ENCODE measurements around the gene CACNG5.

GRCh38 chr17:66786107-66786506 lies 48.8 kb upstream of the CACNG5 start:
- no peak for TF ChIP-seq POLR2AphosphoS5 (IDR thresholded peaks at IDR 0.05; ENCODE audit: low read depth)
- TF ChIP-seq, protein P1, sequence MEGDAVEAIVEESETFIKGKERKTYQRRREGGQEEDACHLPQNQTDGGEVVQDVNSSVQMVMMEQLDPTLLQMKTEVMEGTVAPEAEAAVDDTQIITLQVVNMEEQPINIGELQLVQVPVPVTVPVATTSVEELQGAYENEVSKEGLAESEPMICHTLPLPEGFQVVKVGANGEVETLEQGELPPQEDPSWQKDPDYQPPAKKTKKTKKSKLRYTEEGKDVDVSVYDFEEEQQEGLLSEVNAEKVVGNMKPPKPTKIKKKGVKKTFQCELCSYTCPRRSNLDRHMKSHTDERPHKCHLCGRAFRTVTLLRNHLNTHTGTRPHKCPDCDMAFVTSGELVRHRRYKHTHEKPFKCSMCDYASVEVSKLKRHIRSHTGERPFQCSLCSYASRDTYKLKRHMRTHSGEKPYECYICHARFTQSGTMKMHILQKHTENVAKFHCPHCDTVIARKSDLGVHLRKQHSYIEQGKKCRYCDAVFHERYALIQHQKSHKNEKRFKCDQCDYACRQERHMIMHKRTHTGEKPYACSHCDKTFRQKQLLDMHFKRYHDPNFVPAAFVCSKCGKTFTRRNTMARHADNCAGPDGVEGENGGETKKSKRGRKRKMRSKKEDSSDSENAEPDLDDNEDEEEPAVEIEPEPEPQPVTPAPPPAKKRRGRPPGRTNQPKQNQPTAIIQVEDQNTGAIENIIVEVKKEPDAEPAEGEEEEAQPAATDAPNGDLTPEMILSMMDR (conservative IDR thresholded peaks at IDR 0.05; ENCODE audit: low read depth in 2 of 2) = no peak
- TF ChIP-seq, protein P2, sequence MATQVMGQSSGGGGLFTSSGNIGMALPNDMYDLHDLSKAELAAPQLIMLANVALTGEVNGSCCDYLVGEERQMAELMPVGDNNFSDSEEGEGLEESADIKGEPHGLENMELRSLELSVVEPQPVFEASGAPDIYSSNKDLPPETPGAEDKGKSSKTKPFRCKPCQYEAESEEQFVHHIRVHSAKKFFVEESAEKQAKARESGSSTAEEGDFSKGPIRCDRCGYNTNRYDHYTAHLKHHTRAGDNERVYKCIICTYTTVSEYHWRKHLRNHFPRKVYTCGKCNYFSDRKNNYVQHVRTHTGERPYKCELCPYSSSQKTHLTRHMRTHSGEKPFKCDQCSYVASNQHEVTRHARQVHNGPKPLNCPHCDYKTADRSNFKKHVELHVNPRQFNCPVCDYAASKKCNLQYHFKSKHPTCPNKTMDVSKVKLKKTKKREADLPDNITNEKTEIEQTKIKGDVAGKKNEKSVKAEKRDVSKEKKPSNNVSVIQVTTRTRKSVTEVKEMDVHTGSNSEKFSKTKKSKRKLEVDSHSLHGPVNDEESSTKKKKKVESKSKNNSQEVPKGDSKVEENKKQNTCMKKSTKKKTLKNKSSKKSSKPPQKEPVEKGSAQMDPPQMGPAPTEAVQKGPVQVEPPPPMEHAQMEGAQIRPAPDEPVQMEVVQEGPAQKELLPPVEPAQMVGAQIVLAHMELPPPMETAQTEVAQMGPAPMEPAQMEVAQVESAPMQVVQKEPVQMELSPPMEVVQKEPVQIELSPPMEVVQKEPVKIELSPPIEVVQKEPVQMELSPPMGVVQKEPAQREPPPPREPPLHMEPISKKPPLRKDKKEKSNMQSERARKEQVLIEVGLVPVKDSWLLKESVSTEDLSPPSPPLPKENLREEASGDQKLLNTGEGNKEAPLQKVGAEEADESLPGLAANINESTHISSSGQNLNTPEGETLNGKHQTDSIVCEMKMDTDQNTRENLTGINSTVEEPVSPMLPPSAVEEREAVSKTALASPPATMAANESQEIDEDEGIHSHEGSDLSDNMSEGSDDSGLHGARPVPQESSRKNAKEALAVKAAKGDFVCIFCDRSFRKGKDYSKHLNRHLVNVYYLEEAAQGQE (IDR thresholded peaks at IDR 0.05; ENCODE audit: unreplicated experiment) = no peak
- no peak for TF ChIP-seq EZH2 (IDR thresholded peaks at IDR 0.05; ENCODE audit: low read depth, unreplicated experiment)
- TF ChIP-seq EZH2phosphoT487 (IDR thresholded peaks at IDR 0.05; ENCODE audit: unreplicated experiment) = no peak
- no peak for TF ChIP-seq JUNB (IDR thresholded peaks at IDR 0.05; ENCODE audit: unreplicated experiment)
- no peak for TF ChIP-seq ZNF331 (CRISPR knock-in tag; IDR thresholded peaks at IDR 0.05; ENCODE audit: low read depth)

Data from GM23338 (cell line).